ACHN (cell line): ENCODE data around the gene CBFA2T2.
"Not testable (repeated sequence)": the region's sequence is repeated elsewhere in the genome, so short reads cannot be mapped to it uniquely, and the experiment has no call there.

Experiments
- DNase-seq: peaks from one replicate; pipeline ENCODE4 v3.0.0-alpha.2; 2015
- in situ Hi-C: cut with HindIII; loops from 2 replicates; pipeline ENCODE4 v1.10.0; 2017; ENCODE audit warnings: low sequenced_read_pairs, low pct_ligation_motif_present, low pct_unique_long_range_greater_than_20kb

CBFA2T2 gene

GRCh38 chr20:33490023-33490933 is at the start of gene CBFA2T2:
Gene CBFA2T2, plus strand, starts transcription at chr20:33490096. Its CDS starts 172 bp downstream, at chr20:33490268.
- DNase-seq, result peak; percentile 63
- in situ Hi-C loops, result no loop called here

- in situ Hi-C loops, DNase-seq: not testable (repeated sequence)
These were observed 49.3 kb upstream of the CBFA2T2 start for GRCh38 chr20:33440562-33440961.

- DNase-seq, result no peak
- in situ Hi-C loops, result no loop called here
These were observed 48.5 kb upstream of the CBFA2T2 start for GRCh38 chr20:33441142-33441955.

DNA sequence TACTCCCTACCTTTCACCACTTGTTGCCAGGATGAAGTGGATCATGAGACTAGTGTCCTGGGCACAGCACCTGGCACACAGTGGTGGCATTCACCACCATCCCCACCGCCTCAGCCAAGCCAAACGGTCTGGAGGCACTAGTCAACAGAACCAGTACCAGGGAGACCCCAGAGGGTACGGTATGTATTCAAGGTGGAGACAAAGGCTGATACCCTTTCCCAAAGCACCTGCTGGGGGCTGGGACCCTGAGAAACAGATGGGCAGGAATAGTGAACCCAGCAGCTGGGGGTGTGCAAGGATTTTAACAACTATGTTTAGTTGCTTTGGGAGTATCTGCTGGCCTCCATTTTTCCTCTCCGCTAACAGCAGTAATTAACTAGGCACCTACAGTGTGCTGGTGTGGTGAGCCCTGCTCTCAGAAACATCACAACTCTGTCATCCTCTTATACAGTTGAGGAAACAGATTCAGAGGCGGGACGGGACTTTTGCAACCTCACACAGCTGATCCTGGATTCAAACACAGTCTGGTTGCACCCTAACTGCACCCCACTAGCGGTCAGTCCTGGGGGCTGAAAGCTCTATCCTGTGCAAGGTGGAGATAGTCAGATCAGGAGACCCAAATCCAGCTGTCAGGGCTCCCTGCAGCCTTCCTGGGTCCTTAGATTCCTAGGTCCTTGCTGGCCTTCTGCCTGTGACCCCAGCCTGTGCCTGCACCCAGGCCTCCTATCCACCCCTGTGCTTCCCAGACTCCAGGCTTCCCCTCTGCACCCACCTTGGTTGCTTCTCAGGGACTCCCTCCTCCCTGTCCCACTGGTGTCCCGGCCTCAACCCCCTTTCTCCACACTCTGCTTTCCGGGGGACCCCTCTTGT is 47.5 kb upstream of the CBFA2T2 start:
- in situ Hi-C loops, result no loop called here
- DNase-seq, result no peak

- in situ Hi-C loops, result no loop called here
- DNase-seq, result no peak
These were observed 46.8 kb upstream of the CBFA2T2 start for GRCh38 chr20:33443006-33443511.

DNA sequence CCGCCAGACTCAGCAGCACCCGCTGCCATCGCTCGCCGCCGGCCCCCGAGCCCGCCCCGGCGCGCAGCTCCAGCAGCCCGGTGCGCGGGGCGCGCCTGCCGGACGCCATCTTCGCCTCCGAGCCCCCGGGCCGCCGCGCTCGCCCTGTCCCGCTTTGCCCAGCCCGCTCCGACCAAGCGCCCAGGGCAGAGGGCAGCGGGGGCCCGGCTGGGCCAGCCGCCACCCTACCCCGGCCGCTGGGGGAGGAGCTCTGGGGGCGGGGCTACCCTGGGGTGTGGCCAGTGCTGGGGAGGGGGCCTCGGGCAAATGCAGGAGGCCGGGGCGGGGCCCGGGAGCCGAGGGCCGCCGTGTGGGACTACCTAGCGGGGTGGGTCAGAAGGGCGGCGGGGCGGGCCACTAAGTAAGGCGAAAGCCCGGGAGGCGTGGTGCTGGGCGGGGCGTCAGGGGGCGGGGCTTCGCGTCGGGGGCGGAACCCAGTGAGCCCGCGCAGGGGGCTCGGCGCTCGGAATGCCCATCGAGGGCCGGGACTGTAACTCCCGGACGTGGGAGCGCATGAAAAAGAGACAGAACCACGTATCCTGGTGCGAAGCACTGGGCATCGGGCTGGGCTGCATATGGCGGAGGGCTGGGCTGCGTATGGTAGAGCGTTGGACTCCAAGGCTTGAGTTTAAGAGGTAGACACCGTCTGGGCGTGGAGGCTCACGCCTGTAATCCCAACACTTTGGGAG is 46.2 kb upstream of the CBFA2T2 start, which contains the start of gene SNTA1:
Gene SNTA1, minus strand, starts transcription at position 252 of the 728 bp plus-strand sequence. Its CDS starts 143 bp downstream, at position 109.
- in situ Hi-C loops, result no loop called here

GRCh38 chr20:33444797-33445560 is 44.9 kb upstream of the CBFA2T2 start:
- DNase-seq, result peak; percentile 26
- in situ Hi-C loops, result no loop called here

More for the DNA sequence above, 46.2 kb upstream of the CBFA2T2 start, which contains the start of gene SNTA1:
- DNase-seq, result peak; percentile 82

DNA sequence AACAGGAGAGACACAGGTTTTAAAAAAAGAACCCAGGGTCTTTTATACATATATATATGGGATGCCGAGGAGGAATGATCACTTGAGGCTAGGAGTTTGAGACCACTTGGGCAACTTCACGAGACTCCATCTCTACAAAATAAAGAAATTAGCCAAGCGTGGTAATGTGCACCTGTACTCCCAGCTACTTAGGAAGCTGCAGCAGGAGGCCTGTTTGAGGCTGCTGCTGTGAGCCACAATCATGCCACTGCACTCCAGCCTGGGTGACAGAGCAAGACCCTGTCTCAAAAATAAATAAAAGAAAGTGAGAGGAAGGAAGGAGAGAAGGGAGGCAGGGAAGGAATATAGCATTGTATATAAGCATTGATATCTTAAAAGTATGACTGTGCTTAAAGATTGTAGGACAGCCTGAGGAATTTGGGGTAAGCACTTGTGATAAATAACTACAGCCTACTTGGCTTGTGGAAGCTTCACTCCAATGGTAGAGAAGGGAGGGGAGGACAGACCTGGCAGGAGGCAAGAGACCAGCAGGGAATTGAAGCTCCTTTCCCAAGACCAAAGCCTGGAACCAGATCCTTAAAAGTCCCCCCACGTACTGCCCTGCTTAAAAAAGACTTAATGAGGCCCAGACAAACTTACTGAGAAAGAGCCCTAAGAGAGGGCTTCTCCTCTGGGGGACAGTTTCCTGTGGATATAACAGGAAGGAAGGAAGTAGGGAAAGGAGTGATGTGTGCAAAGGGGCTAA is 43.8 kb upstream of the CBFA2T2 start:
- no peak for DNase-seq
- in situ Hi-C loops, result no loop called here

DNA sequence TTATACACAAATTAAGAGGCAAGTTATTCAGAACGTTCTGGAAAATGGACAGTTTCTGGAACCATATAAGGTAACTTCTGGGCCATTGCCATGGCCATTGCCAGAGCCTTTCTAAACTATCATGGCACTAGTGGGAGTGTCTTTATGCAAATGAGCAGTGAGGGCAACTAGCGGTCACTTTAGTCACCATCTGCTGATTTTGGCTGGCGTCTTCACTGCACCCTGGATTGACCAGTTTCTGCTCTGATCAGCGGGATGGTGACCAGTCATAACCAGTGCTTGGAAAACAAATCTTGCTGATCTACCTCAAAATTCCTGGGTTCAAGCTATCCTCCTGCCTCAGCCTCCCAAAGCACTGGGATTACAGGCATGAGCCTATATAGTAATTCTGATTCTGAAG is 39.0 kb upstream of the CBFA2T2 start:
- in situ Hi-C loops, result no loop called here
- DNase-seq, result no peak

- in situ Hi-C loops, result not testable (repeated sequence)
These were observed 32.8 kb upstream of the CBFA2T2 start for GRCh38 chr20:33456916-33457642.

GRCh38 chr20:33459599-33459998 is 30.3 kb upstream of the CBFA2T2 start:
- in situ Hi-C loops, result no loop called here
- no peak for DNase-seq

More at GRCh38 chr20:33456916-33457642, 32.8 kb upstream of the CBFA2T2 start:
- peak; percentile 68 for DNase-seq

DNA sequence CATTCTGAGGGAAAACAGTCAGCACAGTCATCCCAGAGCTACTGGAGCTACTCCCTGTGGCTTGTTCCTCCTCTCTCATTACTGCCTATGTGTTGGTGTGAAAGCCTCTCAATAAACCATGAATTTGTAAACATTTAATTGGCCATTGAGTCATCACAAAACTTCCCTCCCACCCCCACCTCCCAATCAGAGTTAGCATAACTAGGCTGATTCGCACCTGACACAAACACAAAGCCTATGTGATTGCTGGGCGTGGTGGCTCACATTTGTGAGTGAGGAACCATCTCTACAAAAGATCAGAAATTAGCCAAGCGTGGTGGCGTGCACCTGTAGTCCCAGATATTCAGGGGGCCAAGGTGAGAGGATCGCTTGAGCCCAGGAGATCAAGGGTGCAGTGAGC is 29.2 kb upstream of the CBFA2T2 start:
- in situ Hi-C loops, result no loop called here
- DNase-seq, result no peak

DNA sequence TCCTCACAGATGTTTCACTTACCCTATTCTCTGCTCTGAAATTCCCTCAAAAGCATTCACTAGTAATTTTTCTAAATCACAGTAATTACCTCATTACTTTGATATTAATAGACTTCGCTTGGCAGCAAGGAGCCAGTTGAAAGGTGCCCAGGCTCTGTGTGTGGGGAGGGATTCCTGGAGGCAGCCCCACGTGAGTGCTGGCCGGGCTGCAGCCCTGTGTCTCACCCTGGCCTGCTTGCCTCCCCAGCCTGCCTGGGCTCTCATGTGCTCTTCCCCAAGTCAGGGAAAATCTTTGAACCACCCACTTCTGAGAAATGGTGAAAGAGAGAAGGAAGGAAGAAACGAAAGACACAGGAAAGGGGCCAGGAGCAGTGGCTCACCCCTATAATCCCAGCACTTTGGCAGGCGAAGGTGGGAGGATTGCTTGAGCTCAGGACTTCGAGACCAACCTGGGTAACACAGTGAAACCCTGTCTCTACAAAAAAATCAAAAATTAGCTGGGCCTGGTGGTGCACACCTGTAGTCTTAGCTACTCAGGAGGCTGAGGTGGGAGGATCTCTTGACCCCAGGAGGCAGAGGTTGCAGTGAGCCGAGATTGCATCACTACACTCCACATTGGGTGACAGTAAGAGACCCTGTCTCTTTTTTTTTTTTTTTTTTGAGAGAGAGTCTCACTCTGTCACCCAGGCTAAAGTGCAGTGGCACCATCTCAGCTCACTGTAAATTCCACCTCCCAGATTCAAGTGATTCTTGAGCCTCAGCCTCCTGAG is 26.4 kb upstream of the CBFA2T2 start:
- in situ Hi-C loops, result no loop called here
- no peak for DNase-seq

DNA sequence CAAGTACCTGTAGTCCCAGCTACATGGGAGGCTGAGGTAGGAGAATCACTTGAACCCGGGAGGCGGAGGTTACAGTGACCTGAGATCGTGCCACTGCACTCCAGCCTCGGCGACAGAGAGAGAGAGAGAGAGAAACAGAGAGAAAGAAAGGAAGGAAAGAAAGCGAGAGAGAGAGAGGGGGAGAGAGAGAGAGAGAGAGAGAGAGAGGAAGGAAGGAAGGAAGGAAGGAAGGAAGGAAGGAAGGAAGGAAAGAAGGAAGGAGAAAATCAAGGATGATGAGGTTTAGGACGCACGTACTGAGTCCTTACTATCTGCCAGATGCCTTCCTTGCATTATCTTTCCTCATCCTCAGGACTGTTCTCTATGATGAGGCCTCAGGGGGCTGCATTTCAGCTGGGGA is 25.1 kb upstream of the CBFA2T2 start:
- in situ Hi-C loops, DNase-seq: not testable (repeated sequence)
